WERI-Rb-1 (cell line): ENCODE measurements around the gene PVRIG.
"Not testable (repeated sequence)": the region's sequence is repeated elsewhere in the genome, so short reads cannot be mapped to it uniquely, and the experiment has no call there.

Experiments used
- DNase-seq: peaks from one replicate; pipeline ENCODE4 v3.0.0-alpha.2; 2020
- H3K27ac ChIP-seq: fragments of 250-450 bp; sonication (Bioruptor Pico); 2 replicates; pipeline ENCODE4 v1.5.1; 2020; ENCODE audit warnings: mild to moderate bottlenecking, moderate library complexity
- H3K27me3 ChIP-seq: fragments of 250-450 bp; sonication (Bioruptor Pico); 2 replicates; pipeline ENCODE4 v1.5.1; 2021; ENCODE audit warnings: mild to moderate bottlenecking, low read depth, moderate library complexity; ENCODE audit not compliant: insufficient read depth, severe bottlenecking
- H3K36me3 ChIP-seq: fragments of 250-450 bp; sonication (Bioruptor Pico); 2 replicates; pipeline ENCODE4 v1.5.1; 2020; ENCODE audit warnings: mild to moderate bottlenecking, moderate library complexity
- H3K4me3 ChIP-seq: 2 replicates; pipeline ENCODE4 v1.5.1; 2011; ENCODE audit warnings: low read depth, mild to moderate bottlenecking, control low read depth, low read length
- H3K9me3 ChIP-seq: fragments of 250-450 bp; sonication (Bioruptor Pico); 2 replicates; pipeline ENCODE4 v1.5.1; 2021; ENCODE audit warnings: mild to moderate bottlenecking, moderate library complexity; ENCODE audit not compliant: severe bottlenecking
- CTCF ChIP-seq: IDR thresholded peaks from 2 replicates; pipeline ENCODE4 v1.5.1; 2011; ENCODE audit warnings: low read depth, mild to moderate bottlenecking, control low read depth, inconsistent platforms, low read length

Gene PVRIG

GRCh38 chr7:100266576-100267354 is 47.0 kb downstream of the PVRIG start:
- no peak for DNase-seq
- no peak overlapping the region for H3K4me3 ChIP-seq
- no peaks in the 10 kb centered on the region for H3K36me3 ChIP-seq
- TF ChIP-seq CTCF, result no peak
- H3K9me3 ChIP-seq, result no peaks in the 10 kb centered on the region
- H3K27me3 ChIP-seq, result no peaks in the 10 kb centered on the region
- no peak overlapping the region for H3K27ac ChIP-seq

GRCh38 chr7:100267648-100268047 is 47.9 kb downstream of the PVRIG start:
- DNase-seq, result no peak
- TF ChIP-seq CTCF, result no peak
- Histone ChIP-seq H3K27ac (no peak overlapping the region), H3K36me3 (no peaks in the 10 kb centered on the region), H3K9me3 (no peaks in the 10 kb centered on the region), H3K4me3 (no peak overlapping the region), H3K27me3 (no peaks in the 10 kb centered on the region)

- not testable (repeated sequence) for DNase-seq, H3K27ac ChIP-seq, H3K27me3 ChIP-seq, H3K36me3 ChIP-seq, H3K9me3 ChIP-seq, H3K4me3 ChIP-seq
These were observed 49.1 kb downstream of the PVRIG start for GRCh38 chr7:100268882-100269281.

GRCh38 chr7:100269306-100270045 is 49.7 kb downstream of the PVRIG start:
- H3K4me3 ChIP-seq, H3K36me3 ChIP-seq, H3K9me3 ChIP-seq, H3K27me3 ChIP-seq, H3K27ac ChIP-seq, DNase-seq: not testable (repeated sequence)

GRCh38 chr7:100270046-100270918 is 50.5 kb downstream of the PVRIG start:
- H3K4me3 ChIP-seq, H3K36me3 ChIP-seq, H3K9me3 ChIP-seq, H3K27me3 ChIP-seq, DNase-seq, H3K27ac ChIP-seq: not testable (repeated sequence)
